ENCODE measurements around the gene TOX2.

DNA sequence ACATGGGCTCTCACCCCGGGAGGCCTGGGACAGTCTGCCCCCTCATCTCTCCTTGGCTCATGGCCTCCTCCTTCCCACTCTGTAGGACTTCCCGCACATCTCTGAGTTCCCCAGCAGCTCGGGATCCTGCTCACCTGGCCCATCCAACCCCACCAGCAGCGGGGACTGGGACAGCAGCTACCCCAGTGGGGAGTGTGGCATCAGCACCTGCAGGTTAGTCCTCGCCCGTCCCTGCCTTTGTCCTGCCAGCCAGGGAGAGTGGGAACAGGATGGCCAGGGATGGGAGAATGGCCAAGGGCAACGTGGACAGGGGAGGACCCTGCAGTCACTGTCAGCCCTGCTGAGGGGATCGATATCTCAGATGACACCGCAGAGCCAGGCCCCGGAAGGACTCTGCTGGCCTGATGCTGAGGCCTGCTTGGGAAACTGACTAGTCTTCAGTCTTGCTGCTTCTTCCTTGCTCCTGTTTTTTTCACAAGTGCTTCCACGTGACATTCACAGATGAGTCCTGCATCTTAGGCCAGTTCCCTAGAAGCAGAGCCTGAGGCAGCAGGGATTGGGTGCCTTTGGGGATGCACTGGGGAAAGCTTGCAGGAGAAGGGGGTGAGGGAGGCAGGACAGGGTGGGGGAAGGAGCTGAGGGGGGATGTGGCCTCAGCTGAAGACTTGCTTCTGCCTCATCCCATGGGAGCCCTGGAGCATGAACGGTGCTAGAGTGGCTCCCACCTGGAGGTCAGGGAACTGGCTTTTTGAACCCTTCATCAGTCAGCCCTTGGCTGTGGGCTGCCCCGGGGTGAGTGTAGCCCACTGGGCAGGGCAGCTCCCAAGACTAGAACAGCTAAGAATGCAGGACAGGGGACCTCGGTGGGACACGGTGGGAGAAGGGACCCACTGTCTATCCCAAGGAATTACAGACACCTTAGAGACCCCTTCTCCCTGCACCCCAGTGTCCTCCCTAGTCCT is 152.3 kb downstream of the TOX2 start:
- TF ChIP-seq, protein P1, sequence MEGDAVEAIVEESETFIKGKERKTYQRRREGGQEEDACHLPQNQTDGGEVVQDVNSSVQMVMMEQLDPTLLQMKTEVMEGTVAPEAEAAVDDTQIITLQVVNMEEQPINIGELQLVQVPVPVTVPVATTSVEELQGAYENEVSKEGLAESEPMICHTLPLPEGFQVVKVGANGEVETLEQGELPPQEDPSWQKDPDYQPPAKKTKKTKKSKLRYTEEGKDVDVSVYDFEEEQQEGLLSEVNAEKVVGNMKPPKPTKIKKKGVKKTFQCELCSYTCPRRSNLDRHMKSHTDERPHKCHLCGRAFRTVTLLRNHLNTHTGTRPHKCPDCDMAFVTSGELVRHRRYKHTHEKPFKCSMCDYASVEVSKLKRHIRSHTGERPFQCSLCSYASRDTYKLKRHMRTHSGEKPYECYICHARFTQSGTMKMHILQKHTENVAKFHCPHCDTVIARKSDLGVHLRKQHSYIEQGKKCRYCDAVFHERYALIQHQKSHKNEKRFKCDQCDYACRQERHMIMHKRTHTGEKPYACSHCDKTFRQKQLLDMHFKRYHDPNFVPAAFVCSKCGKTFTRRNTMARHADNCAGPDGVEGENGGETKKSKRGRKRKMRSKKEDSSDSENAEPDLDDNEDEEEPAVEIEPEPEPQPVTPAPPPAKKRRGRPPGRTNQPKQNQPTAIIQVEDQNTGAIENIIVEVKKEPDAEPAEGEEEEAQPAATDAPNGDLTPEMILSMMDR (IDR thresholded peaks at IDR 0.05 in 4 of 5, conservative IDR thresholded peaks at IDR 0.05 in 1 of 5), result no peak
- no peak for TF ChIP-seq POLR2A (IDR thresholded peaks at IDR 0.05)

Data from gastrocnemius medialis (tissue), 4 donors.